GM21360 (cell line): Measurements from ENCODE around the gene MYEOV.

Experiments used
- ATAC-seq: cut with Tn5 transposase; IDR thresholded peaks from one replicate; pipeline ENCODE4 v1.9.1; 2021; ENCODE audit warnings: mild to moderate bottlenecking, moderate library complexity; ENCODE audit not compliant: unreplicated experiment

The MYEOV gene

GRCh38 chr11:69301081-69301454 lies 7.1 kb downstream of the MYEOV start:
- ATAC-seq: no peak

GRCh38 chr11:69301455-69302401 lies 7.8 kb downstream of the MYEOV start:
- ATAC-seq: no peak

- ATAC-seq: no peak
Measured at GRCh38 chr11:69302447-69303020, 8.6 kb downstream of the MYEOV start.

- ATAC-seq: no peak
Measured at GRCh38 chr11:69303427-69303826, 9.5 kb downstream of the MYEOV start.

GRCh38 chr11:69304258-69304657 lies 10.3 kb downstream of the MYEOV start:
- ATAC-seq: no peak

- no peak for ATAC-seq
Measured at GRCh38 chr11:69304686-69305085, 10.7 kb downstream of the MYEOV start.

GRCh38 chr11:69305885-69306540 lies 12.1 kb downstream of the MYEOV start:
- ATAC-seq: no peak

GRCh38 chr11:69306821-69307220 lies 12.9 kb downstream of the MYEOV start:
- ATAC-seq: no peak

GRCh38 chr11:69307421-69307820 lies 13.5 kb downstream of the MYEOV start:
- ATAC-seq: no peak

GRCh38 chr11:69307871-69308431 lies 14.0 kb downstream of the MYEOV start:
- ATAC-seq: no peak

GRCh38 chr11:69308491-69308911 lies 14.5 kb downstream of the MYEOV start:
- ATAC-seq: no peak

GRCh38 chr11:69308936-69309615 lies 15.1 kb downstream of the MYEOV start:
- ATAC-seq: no peak

- no peak for ATAC-seq
Measured at GRCh38 chr11:69309631-69310280, 15.8 kb downstream of the MYEOV start.

- ATAC-seq: no peak
Measured at GRCh38 chr11:69310351-69310750, 16.4 kb downstream of the MYEOV start.

GRCh38 chr11:69310934-69311766 lies 17.2 kb downstream of the MYEOV start:
- ATAC-seq: no peak

- ATAC-seq: no peak
Measured at GRCh38 chr11:69311767-69312385, 17.9 kb downstream of the MYEOV start.

GRCh38 chr11:69312453-69313404 lies 18.8 kb downstream of the MYEOV start:
- ATAC-seq: no peak

GRCh38 chr11:69313992-69314391 lies 20.0 kb downstream of the MYEOV start:
- ATAC-seq: no peak
